H9 (cell line): Measurements from ENCODE around the gene STK25. TPM values are rescaled to one million over a fixed set of nuclear protein-coding genes. Genes with fewer than 3 reads are reported as not detected.

Experiments
- DNase-seq: peaks from one replicate; pipeline ENCODE4 v3.0.0-alpha.2; 2017
- H2AFZ ChIP-seq: one replicate; pipeline ENCODE4 v1.6.1; 2013; ENCODE audit warnings: mild to moderate bottlenecking, low read length, control low read depth, moderate library complexity
- H2AK5ac ChIP-seq: 2 replicates; pipeline ENCODE4 v1.6.1; 2013; ENCODE audit warnings: low read length, control low read depth, mixed read lengths; ENCODE audit not compliant: insufficient read length
- H2BK120ac ChIP-seq: one replicate; pipeline ENCODE4 v1.6.1; 2013; ENCODE audit warnings: low read depth, mild to moderate bottlenecking, low read length, control low read depth, inconsistent platforms; ENCODE audit not compliant: poor library complexity, severe bottlenecking
- H2BK12ac ChIP-seq: 2 replicates; pipeline ENCODE4 v1.6.1; 2013; ENCODE audit warnings: low read length, control low read depth, mixed read lengths, low read depth; ENCODE audit not compliant: insufficient read length
- H2BK15ac ChIP-seq: 2 replicates; pipeline ENCODE4 v1.6.1; 2013; ENCODE audit warnings: low read depth, low read length, control low read depth
- H2BK20ac ChIP-seq: one replicate; pipeline ENCODE4 v1.6.1; 2013; ENCODE audit warnings: low read depth, mild to moderate bottlenecking, low read length, control low read depth, inconsistent platforms; ENCODE audit not compliant: poor library complexity, severe bottlenecking
- H2BK5ac ChIP-seq: 2 replicates; pipeline ENCODE4 v1.6.1; 2013; ENCODE audit warnings: low read length, control low read depth, mixed read lengths; ENCODE audit not compliant: insufficient read length
- H3K14ac ChIP-seq: 2 replicates; pipeline ENCODE4 v1.6.1; 2013; ENCODE audit warnings: low read length, control low read depth; ENCODE audit not compliant: insufficient read depth
- H3K18ac ChIP-seq: 2 replicates; pipeline ENCODE4 v1.6.1; 2013; ENCODE audit warnings: low read depth, mild to moderate bottlenecking, mixed read lengths, low read length, control low read depth; ENCODE audit not compliant: insufficient read length
- H3K23ac ChIP-seq: 2 replicates; pipeline ENCODE4 v1.6.1; 2013; ENCODE audit warnings: low read length, control low read depth, mixed read lengths, low read depth; ENCODE audit not compliant: insufficient read length
- H3K23me2 ChIP-seq: 2 replicates; pipeline ENCODE4 v1.6.1; 2013; ENCODE audit warnings: low read depth, mild to moderate bottlenecking, mixed read lengths, low read length, control low read depth; ENCODE audit not compliant: insufficient read length, poor library complexity, severe bottlenecking
- H3K27ac ChIP-seq: 2 replicates; pipeline ENCODE4 v1.5.1; 2013; ENCODE audit warnings: low read length, control low read depth, mixed read lengths, low read depth; ENCODE audit not compliant: insufficient read length
- H3K27me3 ChIP-seq: 2 replicates; pipeline ENCODE4 v1.6.1; 2013; ENCODE audit warnings: low read length, control low read depth, inconsistent platforms; ENCODE audit not compliant: insufficient read depth
- H3K4ac ChIP-seq: 2 replicates; pipeline ENCODE4 v1.6.1; 2013; ENCODE audit warnings: low read depth, mild to moderate bottlenecking, control low read depth, inconsistent platforms, low read length, moderate library complexity
- H3K4me1 ChIP-seq: 2 replicates; pipeline ENCODE4 v1.6.1; 2013; ENCODE audit warnings: low read length, control low read depth, inconsistent platforms; ENCODE audit not compliant: insufficient read depth
- H3K4me2 ChIP-seq: 2 replicates; pipeline ENCODE4 v1.6.1; 2013; ENCODE audit warnings: low read length, control low read depth, mixed read lengths; ENCODE audit not compliant: insufficient read length, insufficient read depth
- H3K56ac ChIP-seq: 2 replicates; pipeline ENCODE4 v1.6.1; 2013; ENCODE audit warnings: low read depth, mild to moderate bottlenecking, mixed read lengths, low read length, control low read depth; ENCODE audit not compliant: insufficient read length
- H3K79me1 ChIP-seq: 2 replicates; pipeline ENCODE4 v1.6.1; 2013; ENCODE audit warnings: low read depth, mild to moderate bottlenecking, moderate library complexity, low read length, control low read depth, inconsistent platforms; ENCODE audit not compliant: insufficient read depth, poor library complexity, severe bottlenecking
- H3K79me2 ChIP-seq: 2 replicates; pipeline ENCODE4 v1.6.1; 2013; ENCODE audit warnings: low read length, control low read depth, inconsistent platforms; ENCODE audit not compliant: insufficient read depth
- H3K9ac ChIP-seq: 2 replicates; pipeline ENCODE4 v1.6.1; 2013; ENCODE audit warnings: low read length, control low read depth, mixed read lengths; ENCODE audit not compliant: insufficient read length; ENCODE audit errors: extremely low read depth
- H3K9me3 ChIP-seq: one replicate; pipeline ENCODE4 v1.6.1; 2013; ENCODE audit warnings: low read depth, low read length, inconsistent platforms; ENCODE audit not compliant: control insufficient read depth
- H3T11ph ChIP-seq: one replicate; pipeline ENCODE4 v1.6.1; 2013; ENCODE audit warnings: mild to moderate bottlenecking, low read length, control low read depth, inconsistent platforms
- H4K20me1 ChIP-seq: one replicate; pipeline ENCODE4 v1.6.1; 2013; ENCODE audit not compliant: control insufficient read depth, insufficient read length, insufficient read depth
- H4K5ac ChIP-seq: 2 replicates; pipeline ENCODE4 v1.6.1; 2013; ENCODE audit warnings: low read depth, mild to moderate bottlenecking, mixed read lengths, low read length, control low read depth; ENCODE audit not compliant: insufficient read length
- H4K8ac ChIP-seq: replicated peaks from 2 replicates; pipeline ENCODE4 v1.6.1; 2013; ENCODE audit warnings: low read length, control low read depth, mixed read lengths, low read depth; ENCODE audit not compliant: insufficient read length
- H4K91ac ChIP-seq: 2 replicates; pipeline ENCODE4 v1.6.1; 2013; ENCODE audit warnings: low read depth, mild to moderate bottlenecking, moderate library complexity, mixed read lengths, low read length, control low read depth; ENCODE audit not compliant: insufficient read length
- H3K27ac Mint-ChIP-seq, 3 experiments: 2 replicates in 2 of 3; 3 replicates in 1 of 3; pipeline ENCODE4 v1.8.0; 2020 to 2021; ENCODE audit warnings: mixed read lengths in 3 of 3, mild to moderate bottlenecking in 1 of 3, moderate library complexity in 1 of 3
- H3K27me3 Mint-ChIP-seq: 2 replicates; pipeline ENCODE4 v1.8.0; 2021; ENCODE audit warnings: low read depth, mild to moderate bottlenecking, moderate library complexity, mixed read lengths
- H3K36me3 Mint-ChIP-seq, 3 experiments: 2 replicates in 2 of 3; 3 replicates in 1 of 3; pipeline ENCODE4 v1.8.0; 2020 to 2021; ENCODE audit warnings: low read depth in 3 of 3, mixed read lengths in 3 of 3; ENCODE audit not compliant: insufficient read depth in 1 of 3
- H3K4me1 Mint-ChIP-seq, 2 experiments: 2 replicates each; pipeline ENCODE4 v1.8.0; 2020; ENCODE audit warnings: mixed read lengths in 2 of 2
- H3K4me3 Mint-ChIP-seq, 2 experiments: 2 replicates in 1 of 2; 3 replicates in 1 of 2; pipeline ENCODE4 v1.8.0; 2020 to 2021; ENCODE audit warnings: mild to moderate bottlenecking in 2 of 2, mixed read lengths in 2 of 2, moderate library complexity in 1 of 2
- H3K9me3 Mint-ChIP-seq, 2 experiments: 2 replicates in 1 of 2; 3 replicates in 1 of 2; pipeline ENCODE4 v1.8.0; 2020; ENCODE audit warnings: mild to moderate bottlenecking in 2 of 2, mixed read lengths in 2 of 2, moderate library complexity in 1 of 2
- WGBS: extraction: QIAGEN DNeasy Blood & Tissue Kit; methylation state at CpG from one replicate; pipeline ENCODE4 v1.1.7; 2013; ENCODE audit warnings: missing lambda C conversion rate, low lambda C conversion rate, mixed read lengths; ENCODE audit not compliant: insufficient read length; ENCODE audit errors: extremely low coverage; 5-methylcytosine and 5-hydroxymethylcytosine counted together
- total RNA-seq: library from RNA; stranded (reverse); gene quantifications from 2 replicates; pipeline ENCODE4 v1.2.1, GENCODE V29; 2021
- TF ChIP-seq, protein P1 (sequence below): fragments of 200-600 bp; sonication (generic); conservative IDR thresholded peaks from 3 replicates; pipeline ENCODE4 v1.8.0; 2021; ENCODE audit warnings: antibody characterized with exemption, mild to moderate bottlenecking

Gene STK25
- total RNA-seq, 1 experiment from 2014 or later, result 189 TPM

DNA sequence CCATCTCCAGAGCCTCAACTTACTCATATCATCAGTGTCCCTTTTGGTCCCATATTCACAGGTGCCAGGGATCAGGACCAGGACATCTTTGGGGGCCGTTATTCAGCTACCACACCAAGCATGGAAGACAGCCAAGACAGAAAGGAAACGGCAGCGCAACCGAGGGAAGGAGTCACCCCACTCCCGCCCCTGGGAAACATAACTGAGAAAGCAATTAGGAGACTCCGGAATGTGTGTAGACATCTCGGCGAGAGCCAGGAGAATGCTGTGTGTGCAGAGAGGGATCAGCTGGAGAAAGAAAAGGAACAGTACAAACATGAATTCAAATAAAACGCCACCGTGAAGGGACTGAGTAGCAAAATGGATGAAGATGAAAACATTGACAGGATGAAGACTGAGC lies 36.7 kb upstream of the STK25 start:
- no peak overlapping the region for H3K4me2 ChIP-seq
- H2AFZ ChIP-seq, result no peak overlapping the region
- no peak overlapping the region for H2AK5ac ChIP-seq
- no peaks in the 10 kb centered on the region for H3K79me1 ChIP-seq
- DNase-seq, result no peak
- H3K27me3 ChIP-seq, result peaks cover 16% of the 10 kb centered on the region; the same call in 1 of the 2 replicates
- peaks cover 11% of the 10 kb centered on the region for H3K23me2 ChIP-seq
- H4K20me1 ChIP-seq, result no peaks in the 10 kb centered on the region
- no peak overlapping the region for H4K5ac ChIP-seq
- no peak overlapping the region for H2BK20ac ChIP-seq
- TF ChIP-seq, protein P1, sequence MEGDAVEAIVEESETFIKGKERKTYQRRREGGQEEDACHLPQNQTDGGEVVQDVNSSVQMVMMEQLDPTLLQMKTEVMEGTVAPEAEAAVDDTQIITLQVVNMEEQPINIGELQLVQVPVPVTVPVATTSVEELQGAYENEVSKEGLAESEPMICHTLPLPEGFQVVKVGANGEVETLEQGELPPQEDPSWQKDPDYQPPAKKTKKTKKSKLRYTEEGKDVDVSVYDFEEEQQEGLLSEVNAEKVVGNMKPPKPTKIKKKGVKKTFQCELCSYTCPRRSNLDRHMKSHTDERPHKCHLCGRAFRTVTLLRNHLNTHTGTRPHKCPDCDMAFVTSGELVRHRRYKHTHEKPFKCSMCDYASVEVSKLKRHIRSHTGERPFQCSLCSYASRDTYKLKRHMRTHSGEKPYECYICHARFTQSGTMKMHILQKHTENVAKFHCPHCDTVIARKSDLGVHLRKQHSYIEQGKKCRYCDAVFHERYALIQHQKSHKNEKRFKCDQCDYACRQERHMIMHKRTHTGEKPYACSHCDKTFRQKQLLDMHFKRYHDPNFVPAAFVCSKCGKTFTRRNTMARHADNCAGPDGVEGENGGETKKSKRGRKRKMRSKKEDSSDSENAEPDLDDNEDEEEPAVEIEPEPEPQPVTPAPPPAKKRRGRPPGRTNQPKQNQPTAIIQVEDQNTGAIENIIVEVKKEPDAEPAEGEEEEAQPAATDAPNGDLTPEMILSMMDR, result no peak
- H3K9me3 ChIP-seq, result no peaks in the 10 kb centered on the region
- no peak overlapping the region for H3K27ac Mint-ChIP-seq
- H3K36me3 Mint-ChIP-seq, result no peaks in the 10 kb centered on the region
- no peak overlapping the region for H3K9ac ChIP-seq
- H2BK120ac ChIP-seq, result no peak overlapping the region
- peaks cover 38% of the 10 kb centered on the region for H3K27me3 Mint-ChIP-seq
- no peak overlapping the region for H3K4ac ChIP-seq
- H3K27ac ChIP-seq, result no peak overlapping the region
- no peak overlapping the region for H4K91ac ChIP-seq
- H2BK12ac ChIP-seq, result no peak overlapping the region
- H3K4me3 Mint-ChIP-seq, result no peak overlapping the region
- no CpG with 5 or more reads among the region's 10 CpGs for WGBS
- no peak overlapping the region for H2BK5ac ChIP-seq
- no peak overlapping the region for H3K56ac ChIP-seq
- no peak overlapping the region for H3T11ph ChIP-seq
- H3K18ac ChIP-seq, result no peak overlapping the region
- H3K14ac ChIP-seq, result no peak overlapping the region
- H2BK15ac ChIP-seq, result no peak overlapping the region
- H3K4me1 Mint-ChIP-seq, result peaks cover 3 to 4% of the 10 kb centered on the region in 2 experiments; a peak in 3 of 4 replicates
- H3K23ac ChIP-seq, result no peak overlapping the region
- no peaks in the 10 kb centered on the region for H3K79me2 ChIP-seq
- peaks cover 2% of the 10 kb centered on the region in 2 experiments; a peak in 1 of 5 replicates for H3K9me3 Mint-ChIP-seq
- H3K4me1 ChIP-seq, result no peaks in the 10 kb centered on the region
- H4K8ac ChIP-seq, result no peak overlapping the region
